ENCODE measurements around the gene RGS16. TPM values are rescaled to one million over a fixed set of nuclear protein-coding genes. Genes with fewer than 3 reads are reported as not detected.
A peak's percentile ranks its signal among the peaks of the same experiment; 100 is the strongest.

Gene RGS16
- total RNA-seq, 4 donors from 2014 or later: 0.41 to 0.98 (median 0.52) TPM; not detected in 1

DNA sequence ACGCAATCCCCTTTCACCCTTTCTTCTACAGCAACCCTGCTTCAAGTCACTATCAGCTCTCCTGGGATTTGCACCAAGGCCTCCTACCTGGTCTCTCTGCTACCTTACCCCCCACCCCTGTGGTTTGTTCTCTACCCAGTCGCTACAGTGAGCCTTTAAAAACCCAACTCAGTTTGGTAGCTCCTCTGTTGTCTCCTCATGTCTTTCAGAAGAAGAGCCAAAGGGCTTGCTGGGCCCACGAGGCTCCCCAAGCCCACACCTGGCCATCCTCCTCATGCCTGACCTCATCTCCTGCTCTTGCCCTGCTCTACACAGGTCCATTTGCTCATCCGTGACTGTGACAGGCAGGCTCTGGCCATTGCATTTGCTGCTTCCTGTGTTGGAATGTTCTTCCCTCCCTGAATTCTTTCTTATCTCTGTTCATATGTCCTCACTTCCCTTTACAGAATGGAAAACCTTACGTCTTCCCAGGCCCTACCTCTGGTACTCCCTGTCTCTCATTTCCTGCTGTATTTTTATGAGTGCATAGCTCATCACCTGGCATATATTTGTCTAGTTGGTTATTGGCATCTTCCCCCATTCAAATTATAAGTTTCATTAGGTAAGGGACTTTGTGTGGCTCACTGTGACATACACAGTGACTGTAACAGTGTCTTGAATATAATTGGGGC lies 3.3 kb downstream of the RGS16 start:
- Histone ChIP-seq H3K9me3 (no peaks in the 10 kb centered on the region), H3K27me3 (no peaks in the 10 kb centered on the region), H3K36me3 (no peaks in the 10 kb centered on the region), H3K27ac (peak overlapping the region in 1 of 4 donors; percentile 66), H3K4me1 (peaks cover 22 to 23% of the 10 kb centered on the region in 2 donors), H3K4me3 (no peak overlapping the region)
- in situ Hi-C loops (cut with MboI; ENCODE audit: low sequenced_read_pairs in 4 of 4) (no loop called here), intact Hi-C loops (cut with DNase I; ENCODE audit: low total_unique reads) (loop anchor here (1.0 to 10.0 kb wide), 5 partner anchors 181 to 1034 kb away; partner anchors contain the start of genes ARPC5 and DHX9)
- ATAC-seq (no peak), DNase-seq (no peak)
- no peak for TF ChIP-seq POLR2A (IDR thresholded peaks at IDR 0.05)
- TF ChIP-seq, protein P1, sequence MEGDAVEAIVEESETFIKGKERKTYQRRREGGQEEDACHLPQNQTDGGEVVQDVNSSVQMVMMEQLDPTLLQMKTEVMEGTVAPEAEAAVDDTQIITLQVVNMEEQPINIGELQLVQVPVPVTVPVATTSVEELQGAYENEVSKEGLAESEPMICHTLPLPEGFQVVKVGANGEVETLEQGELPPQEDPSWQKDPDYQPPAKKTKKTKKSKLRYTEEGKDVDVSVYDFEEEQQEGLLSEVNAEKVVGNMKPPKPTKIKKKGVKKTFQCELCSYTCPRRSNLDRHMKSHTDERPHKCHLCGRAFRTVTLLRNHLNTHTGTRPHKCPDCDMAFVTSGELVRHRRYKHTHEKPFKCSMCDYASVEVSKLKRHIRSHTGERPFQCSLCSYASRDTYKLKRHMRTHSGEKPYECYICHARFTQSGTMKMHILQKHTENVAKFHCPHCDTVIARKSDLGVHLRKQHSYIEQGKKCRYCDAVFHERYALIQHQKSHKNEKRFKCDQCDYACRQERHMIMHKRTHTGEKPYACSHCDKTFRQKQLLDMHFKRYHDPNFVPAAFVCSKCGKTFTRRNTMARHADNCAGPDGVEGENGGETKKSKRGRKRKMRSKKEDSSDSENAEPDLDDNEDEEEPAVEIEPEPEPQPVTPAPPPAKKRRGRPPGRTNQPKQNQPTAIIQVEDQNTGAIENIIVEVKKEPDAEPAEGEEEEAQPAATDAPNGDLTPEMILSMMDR (IDR thresholded peaks at IDR 0.05 in 4 of 5, conservative IDR thresholded peaks at IDR 0.05 in 1 of 5): no peak

GRCh38 chr1:182600036-182600713 lies 4.0 kb downstream of the RGS16 start:
- Histone ChIP-seq H3K27me3 (no peaks in the 10 kb centered on the region), H3K4me1 (peaks cover 22 to 26% of the 10 kb centered on the region in 2 donors), H3K4me3 (no peak overlapping the region), H3K27ac (no peak overlapping the region), H3K36me3 (no peaks in the 10 kb centered on the region), H3K9me3 (no peaks in the 10 kb centered on the region)
- no peak for DNase-seq
- intact Hi-C loops (cut with DNase I; ENCODE audit: low total_unique reads) (loop anchor here (5.0 to 10.0 kb wide), 4 partner anchors 237 to 1035 kb away; partner anchors contain the start of genes ARPC5 and DHX9), in situ Hi-C loops (cut with MboI; ENCODE audit: low sequenced_read_pairs in 4 of 4) (no loop called here)
- ATAC-seq: no peak
- TF ChIP-seq, protein P1 (IDR thresholded peaks at IDR 0.05 in 4 of 5, conservative IDR thresholded peaks at IDR 0.05 in 1 of 5): no peak
- TF ChIP-seq POLR2A (IDR thresholded peaks at IDR 0.05): no peak

DNA sequence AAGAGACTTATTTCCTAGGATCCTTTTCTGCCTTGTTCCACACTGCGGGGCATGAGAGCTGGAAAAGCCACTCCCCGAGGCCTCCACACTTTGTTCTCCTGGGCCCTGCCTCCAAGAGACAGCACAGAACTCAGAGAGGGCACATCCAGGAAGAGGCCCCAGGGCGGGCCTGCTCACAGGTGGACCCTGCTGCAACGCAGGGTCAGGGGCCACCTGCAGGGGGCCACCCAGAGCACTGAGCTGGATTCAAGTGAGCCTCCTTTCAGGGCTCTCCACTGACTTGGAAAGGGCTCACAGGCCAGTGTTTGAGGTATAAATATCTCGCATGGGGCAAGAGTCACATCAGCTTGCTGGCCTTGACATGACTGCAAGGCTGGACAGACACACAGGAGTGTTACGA lies 4.8 kb downstream of the RGS16 start:
- Histone ChIP-seq H3K27ac (peak overlapping the region in 1 of 4 donors; percentile 18), H3K9me3 (no peaks in the 10 kb centered on the region), H3K4me1 (peaks cover 16 to 20% of the 10 kb centered on the region in 2 donors), H3K27me3 (no peaks in the 10 kb centered on the region), H3K36me3 (no peaks in the 10 kb centered on the region), H3K4me3 (no peak overlapping the region)
- ATAC-seq: no peak
- in situ Hi-C loops (cut with MboI; ENCODE audit: low sequenced_read_pairs in 4 of 4): loop anchor here (5.0 to 25.0 kb wide), 4 partner anchors 183 to 515 kb away; partner anchors contain the start of gene NPL (in 2 of the 4)
- DNase-seq: no peak
- TF ChIP-seq, protein P1 (IDR thresholded peaks at IDR 0.05 in 4 of 5, conservative IDR thresholded peaks at IDR 0.05 in 1 of 5): peak in 1 of 5 experiments; percentile 31
- no peak for TF ChIP-seq POLR2A (IDR thresholded peaks at IDR 0.05)
- intact Hi-C loops (cut with DNase I; ENCODE audit: low total_unique reads): no loop called here

DNA sequence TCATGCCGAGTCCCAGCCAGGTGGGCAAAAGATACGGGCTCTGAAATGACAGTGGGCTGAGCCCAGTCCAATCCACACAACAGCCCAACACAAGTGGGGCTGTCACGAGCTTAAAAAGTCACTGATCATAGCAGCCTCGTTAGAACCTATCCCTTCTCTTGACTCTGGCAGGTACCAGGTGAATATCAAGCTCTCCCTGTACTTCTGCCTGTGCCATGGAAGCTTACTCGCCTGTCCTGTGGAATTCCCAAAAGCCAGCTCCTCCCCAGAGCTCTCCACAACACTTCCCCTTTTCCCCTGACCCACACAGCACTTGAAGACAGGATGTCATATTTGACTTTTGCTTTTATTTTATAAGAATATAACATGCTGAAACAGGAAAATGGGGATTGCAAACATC lies 5.9 kb downstream of the RGS16 start:
- Histone ChIP-seq H3K36me3 (no peaks in the 10 kb centered on the region), H3K4me1 (peaks cover 13 to 16% of the 10 kb centered on the region in 2 donors), H3K27ac (no peak overlapping the region), H3K9me3 (no peaks in the 10 kb centered on the region), H3K27me3 (no peaks in the 10 kb centered on the region), H3K4me3 (no peak overlapping the region)
- in situ Hi-C loops (cut with MboI; ENCODE audit: low sequenced_read_pairs in 4 of 4): loop anchor here (5.0 to 25.0 kb wide), 4 partner anchors 184 to 513 kb away; partner anchors contain the start of gene NPL (in 2 of the 4)
- DNase-seq (no peak), ATAC-seq (no peak)
- intact Hi-C loops (cut with DNase I; ENCODE audit: low total_unique reads): no loop called here
- TF ChIP-seq POLR2A (IDR thresholded peaks at IDR 0.05): no peak
- TF ChIP-seq, protein P1 (IDR thresholded peaks at IDR 0.05 in 4 of 5, conservative IDR thresholded peaks at IDR 0.05 in 1 of 5): no peak

Data from gastrocnemius medialis (tissue), 4 donors.